HG03571 (cell line): ENCODE results near the gene SPRY1.

Experiments used
- ATAC-seq: cut with Tn5 transposase; IDR thresholded peaks from one replicate; pipeline ENCODE4 v1.9.1; 2021; ENCODE audit not compliant: unreplicated experiment

Gene SPRY1

DNA sequence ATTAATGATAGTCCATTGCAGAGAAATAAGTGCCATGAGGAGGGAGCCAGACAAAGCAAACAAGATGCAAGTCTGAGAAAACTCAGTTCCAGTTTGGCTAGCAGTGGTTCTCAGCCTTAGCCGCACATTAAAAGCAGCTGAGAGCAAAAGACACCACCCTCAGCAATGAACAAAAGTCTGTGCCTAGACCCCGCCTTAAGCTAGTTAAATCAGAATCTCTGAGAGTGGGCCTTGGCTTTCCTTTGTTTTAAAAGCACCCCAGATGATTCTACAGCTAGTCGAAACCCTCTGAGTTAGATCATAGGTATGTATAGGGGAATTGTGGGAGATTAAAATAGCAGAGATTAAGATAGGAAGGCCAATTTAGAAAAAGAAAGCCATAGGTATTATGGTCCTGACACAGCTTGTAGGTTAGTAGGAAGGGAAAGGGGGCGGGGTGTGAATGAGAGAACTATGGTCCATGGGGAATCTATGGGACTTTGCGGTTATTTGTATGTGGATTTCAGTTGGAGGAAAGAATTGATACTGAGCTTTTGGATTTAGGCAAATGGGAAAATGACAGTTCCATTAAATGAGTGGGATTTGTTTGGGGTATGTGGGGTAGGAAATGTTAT lies 12.0 kb downstream of the SPRY1 start:
- no peak for ATAC-seq

DNA sequence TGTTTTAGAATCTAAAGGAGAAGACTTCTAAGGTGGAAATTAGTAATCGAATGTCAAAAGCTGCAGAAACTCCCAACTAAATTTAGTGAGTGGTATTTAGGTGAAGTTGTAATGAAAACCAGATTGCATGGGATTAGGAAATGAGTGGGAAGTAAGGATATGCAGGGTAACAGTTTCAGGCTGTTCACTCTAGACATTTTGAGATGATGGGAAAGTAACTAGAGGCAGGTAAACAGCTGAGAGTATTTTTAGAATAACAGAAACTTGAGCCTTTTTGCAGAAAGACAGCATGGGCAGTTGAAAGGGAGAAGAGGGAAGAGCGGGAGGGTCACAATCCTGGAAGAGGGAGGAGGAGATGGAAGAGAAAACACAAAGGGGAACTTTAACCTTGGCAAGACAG lies 12.7 kb downstream of the SPRY1 start:
- no peak for ATAC-seq

GRCh38 chr4:123411514-123411913 lies 14.9 kb downstream of the SPRY1 start:
- ATAC-seq: no peak

DNA sequence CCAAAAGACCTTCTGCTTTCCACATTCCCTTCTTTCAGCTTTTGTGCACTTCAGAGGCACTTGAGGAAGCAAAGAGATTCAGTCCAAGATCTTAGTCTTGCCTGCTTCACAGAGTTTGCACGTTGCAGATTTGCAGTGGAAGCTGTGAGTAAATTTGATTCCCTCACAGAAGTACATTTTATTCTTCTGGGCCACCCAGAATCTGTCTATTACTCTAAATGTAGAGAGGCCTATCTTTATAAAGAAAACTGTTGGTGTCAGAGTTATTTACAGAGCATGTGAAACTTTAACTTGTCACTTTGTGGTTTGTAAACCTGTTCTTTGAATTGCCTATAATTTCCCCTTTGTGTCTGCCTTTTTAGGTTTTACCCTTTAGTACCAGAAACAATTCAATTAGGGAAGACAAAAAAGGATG lies 15.5 kb downstream of the SPRY1 start:
- ATAC-seq: peak; percentile 67

- ATAC-seq: no peak
Measured at GRCh38 chr4:123412700-123413512, 16.3 kb downstream of the SPRY1 start.

GRCh38 chr4:123415576-123415975 lies 19.0 kb downstream of the SPRY1 start:
- ATAC-seq: no peak

GRCh38 chr4:123415977-123416376 lies 19.4 kb downstream of the SPRY1 start:
- peak; percentile 33 for ATAC-seq

- no peak for ATAC-seq
Measured at GRCh38 chr4:123417813-123418212, 21.2 kb downstream of the SPRY1 start.

DNA sequence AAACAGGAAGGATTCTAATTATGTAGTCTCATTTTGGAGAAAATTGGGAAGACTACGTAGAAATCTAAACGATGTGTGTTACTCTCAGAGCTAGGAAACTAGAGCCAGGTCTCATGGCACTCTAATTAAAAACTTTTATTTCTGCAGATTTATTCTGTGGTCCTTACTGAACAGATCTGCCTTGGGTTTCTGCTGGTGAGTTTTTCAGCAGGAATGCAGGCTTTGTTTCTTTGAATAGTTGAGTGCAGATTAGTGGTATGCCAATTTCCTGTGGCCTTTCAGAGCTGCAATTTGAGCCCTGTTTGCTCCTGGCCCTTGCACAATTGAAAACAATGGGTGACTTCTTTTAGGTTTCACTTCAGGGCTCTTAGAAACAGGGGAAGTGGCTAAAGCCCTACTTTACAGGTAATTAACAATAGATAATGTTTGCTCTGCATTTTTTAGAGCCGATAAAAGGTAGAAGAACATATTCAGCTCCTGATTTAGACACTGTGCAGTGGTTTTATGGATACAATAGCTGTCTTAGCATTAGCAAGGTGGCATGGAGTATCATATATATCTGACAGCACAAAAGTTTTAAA lies 21.8 kb downstream of the SPRY1 start:
- ATAC-seq: peak; percentile 82

GRCh38 chr4:123419885-123420755 lies 23.5 kb downstream of the SPRY1 start:
- no peak for ATAC-seq

- no peak for ATAC-seq
Measured at GRCh38 chr4:123421227-123421936, 24.8 kb downstream of the SPRY1 start.

- no peak for ATAC-seq
Measured at GRCh38 chr4:123421937-123422781, 25.6 kb downstream of the SPRY1 start.

DNA sequence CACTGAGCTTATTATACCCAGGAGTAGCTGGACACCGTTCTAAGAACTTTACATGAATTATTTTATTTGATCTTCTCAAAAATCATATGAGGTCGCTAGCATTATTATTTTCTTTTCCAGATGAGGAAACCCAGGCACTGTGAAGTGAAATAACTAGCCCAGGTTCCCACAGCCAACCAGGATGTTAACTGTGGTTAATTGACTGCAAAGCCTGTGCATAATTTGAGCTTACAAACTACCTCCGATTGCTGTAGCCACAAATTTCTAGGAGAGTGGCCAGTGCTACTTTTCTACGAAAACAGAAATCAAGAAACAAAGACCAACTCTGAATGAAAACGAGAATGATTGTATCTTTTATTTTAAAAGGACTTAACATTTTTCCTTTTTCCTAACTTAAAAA lies 27.2 kb downstream of the SPRY1 start:
- no peak for ATAC-seq

GRCh38 chr4:123427951-123428350 lies 31.4 kb downstream of the SPRY1 start:
- no peak for ATAC-seq

- ATAC-seq: no peak
Measured at GRCh38 chr4:123430031-123430430, 33.4 kb downstream of the SPRY1 start.

- no peak for ATAC-seq
Measured at GRCh38 chr4:123430501-123430900, 33.9 kb downstream of the SPRY1 start.

GRCh38 chr4:123433573-123433972 lies 37.0 kb downstream of the SPRY1 start:
- ATAC-seq: no peak

DNA sequence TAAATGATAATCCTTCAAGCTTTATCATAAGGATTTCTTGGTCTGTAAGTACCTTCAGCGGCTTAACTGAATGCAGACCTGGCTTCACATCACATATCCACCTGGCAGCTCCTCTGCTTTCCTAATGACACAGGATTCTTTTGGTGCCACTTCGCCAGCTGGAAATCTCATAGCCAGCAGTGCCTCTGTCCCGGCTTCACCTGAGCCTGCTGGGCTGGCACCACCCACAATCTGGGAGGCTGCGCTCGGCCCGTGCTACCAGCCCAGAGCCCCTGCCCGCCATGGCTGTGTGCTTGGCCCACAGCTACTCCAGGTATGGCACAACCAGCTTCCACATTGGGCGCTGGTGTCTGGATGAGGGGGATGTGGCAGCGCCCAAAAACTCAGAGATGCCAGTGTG lies 37.4 kb downstream of the SPRY1 start:
- ATAC-seq: no peak

DNA sequence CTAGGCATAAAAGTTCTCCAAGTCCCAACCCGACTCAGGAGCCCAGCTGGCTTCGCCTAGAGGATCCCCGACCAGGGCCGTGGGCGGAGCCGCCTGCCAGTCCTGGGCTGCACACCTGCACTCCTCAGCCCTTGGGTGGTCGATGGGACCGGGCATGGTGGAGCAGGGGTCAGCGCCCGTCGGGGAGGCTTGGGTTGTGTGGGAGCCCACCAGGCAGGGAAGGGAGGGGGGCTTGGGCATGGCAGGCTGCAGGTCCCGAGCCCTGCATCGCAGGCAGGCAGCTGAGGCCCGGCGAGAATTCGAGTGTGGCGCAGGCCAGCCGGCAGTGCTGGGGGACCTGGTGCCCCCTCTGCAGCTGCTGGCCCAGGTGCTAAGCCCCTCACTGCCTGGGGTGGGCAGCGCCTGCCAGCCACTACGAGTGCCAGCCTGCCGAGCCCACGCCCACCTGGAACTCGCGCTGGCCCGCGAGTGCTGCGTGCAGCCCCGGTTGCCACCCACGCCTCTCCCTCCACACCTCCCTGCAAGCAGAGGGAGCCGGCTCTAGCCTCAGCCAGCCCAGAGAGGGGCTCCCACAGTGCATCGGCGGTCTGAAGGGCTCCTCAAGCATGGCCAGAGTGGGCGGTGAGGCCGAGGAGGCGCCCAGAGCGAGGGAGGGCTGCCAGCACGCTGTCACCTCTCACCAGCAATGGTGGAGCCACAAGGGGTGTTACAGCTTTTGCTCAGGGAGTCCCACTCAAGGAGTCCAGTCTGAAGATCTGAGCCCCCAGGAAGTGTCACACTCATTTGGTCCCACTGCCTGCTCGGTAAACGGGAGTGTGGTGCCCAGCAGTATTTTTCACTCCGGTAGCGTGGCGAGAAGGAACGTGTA lies 38.9 kb downstream of the SPRY1 start:
- ATAC-seq: no peak
